Measurements from ENCODE around the gene GTF2A1L.
"Not testable (repeated sequence)": the region's sequence is repeated elsewhere in the genome, so short reads cannot be mapped to it uniquely, and the experiment has no call there.

GTF2A1L gene

GRCh38 chr2:48699348-48699930 lies 81.8 kb downstream of the GTF2A1L start:
- DNase-seq (ENCODE audit: low read depth): peak; percentile 12

- DNase-seq (ENCODE audit: low read depth): not testable (repeated sequence)
Observed at GRCh38 chr2:48703621-48704020, 86.0 kb downstream of the GTF2A1L start.

GRCh38 chr2:48707466-48707865 lies 89.8 kb downstream of the GTF2A1L start:
- no peak for DNase-seq (ENCODE audit: low read depth)

GRCh38 chr2:48709096-48710034 lies 91.7 kb downstream of the GTF2A1L start:
- DNase-seq (ENCODE audit: low read depth): no peak

- DNase-seq (ENCODE audit: low read depth): peak; percentile 32
Observed at GRCh38 chr2:48711343-48711742, 93.7 kb downstream of the GTF2A1L start.

GRCh38 chr2:48712151-48712550 lies 94.5 kb downstream of the GTF2A1L start:
- no peak for DNase-seq (ENCODE audit: low read depth)

- no peak for DNase-seq (ENCODE audit: low read depth)
Observed at GRCh38 chr2:48713647-48714046, 96.0 kb downstream of the GTF2A1L start.

GRCh38 chr2:48714245-48714644 lies 96.6 kb downstream of the GTF2A1L start:
- DNase-seq (ENCODE audit: low read depth): no peak

- DNase-seq (ENCODE audit: low read depth): peak; percentile 22
Observed at GRCh38 chr2:48715042-48715899, 97.6 kb downstream of the GTF2A1L start.

GRCh38 chr2:48715956-48716355 lies 98.3 kb downstream of the GTF2A1L start:
- no peak for DNase-seq (ENCODE audit: low read depth)

- no peak for DNase-seq (ENCODE audit: low read depth)
Observed at GRCh38 chr2:48717846-48718245, 100.2 kb downstream of the GTF2A1L start.

- DNase-seq (ENCODE audit: low read depth): no peak
Observed at GRCh38 chr2:48719480-48720177, 102.0 kb downstream of the GTF2A1L start.

GRCh38 chr2:48721158-48721557 lies 103.5 kb downstream of the GTF2A1L start:
- DNase-seq (ENCODE audit: low read depth): no peak

- no peak for DNase-seq (ENCODE audit: low read depth)
Observed at GRCh38 chr2:48722391-48722790, 104.7 kb downstream of the GTF2A1L start.

GRCh38 chr2:48723129-48723528 lies 105.5 kb downstream of the GTF2A1L start:
- DNase-seq (ENCODE audit: low read depth): peak; percentile 60

GRCh38 chr2:48724278-48724677 lies 106.6 kb downstream of the GTF2A1L start:
- no peak for DNase-seq (ENCODE audit: low read depth)

GRCh38 chr2:48725696-48726494 lies 108.2 kb downstream of the GTF2A1L start:
- no peak for DNase-seq (ENCODE audit: low read depth)

GRCh38 chr2:48727560-48727959 lies 109.9 kb downstream of the GTF2A1L start:
- DNase-seq (ENCODE audit: low read depth): peak; percentile 15

GRCh38 chr2:48728295-48728694 lies 110.6 kb downstream of the GTF2A1L start:
- DNase-seq (ENCODE audit: low read depth): no peak

GRCh38 chr2:48728840-48729239 lies 111.2 kb downstream of the GTF2A1L start:
- no peak for DNase-seq (ENCODE audit: low read depth)
